Liver (tissue), 9 donors: ENCODE results near the gene PATE4. TPM values are rescaled to one million over a fixed set of nuclear protein-coding genes. Genes with fewer than 3 reads are reported as not detected.

Experiments used
- DNase-seq: peaks from one replicate; pipeline ENCODE4 v3.0.0-alpha.2; 2017; ENCODE audit warnings: low spot score
- H3K27ac ChIP-seq, 2 donors: one replicate each; pipeline ENCODE4 v1.7.0; 2013; ENCODE audit warnings: inconsistent platforms in 2 of 2, low read length in 2 of 2, control low read depth in 1 of 2, low read depth in 1 of 2, mild to moderate bottlenecking in 1 of 2
- H3K27me3 ChIP-seq, 4 donors: one replicate each; pipeline versions ENCODE4 v1.6.1 to v1.7.0; 2013; ENCODE audit warnings: low read length in 3 of 4, inconsistent platforms in 1 of 4, mild to moderate bottlenecking in 1 of 4, moderate library complexity in 1 of 4; ENCODE audit not compliant: control insufficient read depth in 4 of 4, insufficient read depth in 4 of 4
- H3K36me3 ChIP-seq, 4 donors: one replicate each; pipeline versions ENCODE4 v1.6.1 to v1.7.0; 2013; ENCODE audit warnings: low read length in 3 of 4, mild to moderate bottlenecking in 3 of 4, low read depth in 1 of 4, moderate library complexity in 1 of 4; ENCODE audit not compliant: control insufficient read depth in 4 of 4, insufficient read depth in 3 of 4
- H3K4me1 ChIP-seq, 4 donors: one replicate each; pipeline versions ENCODE4 v1.6.1 to v1.7.0; 2013; ENCODE audit warnings: low read length in 3 of 4, mild to moderate bottlenecking in 3 of 4, moderate library complexity in 1 of 4; ENCODE audit not compliant: control insufficient read depth in 4 of 4, insufficient read depth in 4 of 4
- H3K4me3 ChIP-seq, 3 donors: one replicate each; pipeline versions ENCODE4 v1.6.1 to v1.7.0; 2013; ENCODE audit warnings: low read length in 3 of 3, control low read depth in 1 of 3, low read depth in 1 of 3, mild to moderate bottlenecking in 1 of 3
- H3K9ac ChIP-seq, 2 donors: one replicate each; pipeline ENCODE4 v1.7.0; 2013; ENCODE audit warnings: low read length in 2 of 2, mild to moderate bottlenecking in 2 of 2, moderate library complexity in 2 of 2, control low read depth in 1 of 2, low read depth in 1 of 2
- H3K9me3 ChIP-seq, 4 donors: one replicate each; pipeline versions ENCODE4 v1.6.1 to v1.7.0; 2013; ENCODE audit warnings: low read length in 3 of 4; ENCODE audit not compliant: control insufficient read depth in 4 of 4
- ATF3 ChIP-seq: IDR thresholded peaks from 2 replicates; pipeline ENCODE4 v1.6.1; 2016; ENCODE audit warnings: antibody characterized with exemption
- CTCF ChIP-seq: fragments of 150-350 bp; IDR thresholded peaks from 2 replicates; pipeline ENCODE4 v1.5.1; 2017; ENCODE audit warnings: improper control_type of control experiment, low read depth, low read length; ENCODE audit not compliant: missing input control
- EGR1 ChIP-seq, 2 donors: IDR thresholded peaks; 2 replicates each; pipeline ENCODE4 v1.6.1; 2016 to 2018; ENCODE audit warnings: antibody characterized with exemption in 2 of 2, low read depth in 2 of 2
- HNF4G ChIP-seq: IDR thresholded peaks from 2 replicates; pipeline ENCODE4 v1.6.1; 2016; ENCODE audit warnings: antibody characterized with exemption
- JUND ChIP-seq, 2 donors: IDR thresholded peaks; 2 replicates each; pipeline ENCODE4 v1.6.1; 2016; ENCODE audit warnings: antibody characterized with exemption in 2 of 2
- NR2F2 ChIP-seq: IDR thresholded peaks from 2 replicates; pipeline ENCODE4 v1.6.1; 2016; ENCODE audit warnings: antibody characterized with exemption
- RAD21 ChIP-seq, 2 donors: IDR thresholded peaks; 2 replicates each; pipeline ENCODE4 v1.6.1; 2016; ENCODE audit warnings: antibody characterized with exemption in 2 of 2, mild to moderate bottlenecking in 2 of 2
- SP1 ChIP-seq: IDR thresholded peaks from 2 replicates; pipeline ENCODE4 v1.6.1; 2018; ENCODE audit warnings: antibody characterized with exemption, mild to moderate bottlenecking
- TAF1 ChIP-seq: conservative IDR thresholded peaks from 2 replicates; pipeline ENCODE4 v1.6.1; 2016; ENCODE audit warnings: antibody characterized with exemption, mild to moderate bottlenecking
- WGBS: extraction: QIAGEN DNeasy Blood & Tissue Kit; methylation state at CpG from one replicate; pipeline ENCODE4 v1.1.7; 2013; 5-methylcytosine and 5-hydroxymethylcytosine counted together
- polyA plus RNA-seq, 2 donors: library from polyadenylated mRNA; stranded (reverse) in 1 of 2; unstranded in 1 of 2; fragments of 200-250 nt in 1 of 2; fragments of >200 nt in 1 of 2; fragmentation: Nextera tagmentation in 1 of 2; extraction: Ambion mirVana in 1 of 2; gene quantifications; one replicate each; pipeline versions ENCODE4 v1.2.1 to v1.2.3, GENCODE V29; 2013 to 2015
- total RNA-seq, 2 donors: library from RNA; depleted of rRNA; stranded (reverse); fragments of >200 nt; gene quantifications; one replicate each; pipeline ENCODE4 v1.2.3, GENCODE V29; 2014
- TF ChIP-seq, protein P1 (sequence below): IDR thresholded peaks from 2 replicates; pipeline ENCODE4 v1.6.1; 2016; ENCODE audit warnings: antibody characterized with exemption
- donor health status: healthy.
- donor health status: healthy.
- donor health status: healthy.
- donor health status: healthy.
- donor health status: healthy.

PATE4 gene
- total and polyA plus RNA-seq, 4 donors, result not detected

DNA sequence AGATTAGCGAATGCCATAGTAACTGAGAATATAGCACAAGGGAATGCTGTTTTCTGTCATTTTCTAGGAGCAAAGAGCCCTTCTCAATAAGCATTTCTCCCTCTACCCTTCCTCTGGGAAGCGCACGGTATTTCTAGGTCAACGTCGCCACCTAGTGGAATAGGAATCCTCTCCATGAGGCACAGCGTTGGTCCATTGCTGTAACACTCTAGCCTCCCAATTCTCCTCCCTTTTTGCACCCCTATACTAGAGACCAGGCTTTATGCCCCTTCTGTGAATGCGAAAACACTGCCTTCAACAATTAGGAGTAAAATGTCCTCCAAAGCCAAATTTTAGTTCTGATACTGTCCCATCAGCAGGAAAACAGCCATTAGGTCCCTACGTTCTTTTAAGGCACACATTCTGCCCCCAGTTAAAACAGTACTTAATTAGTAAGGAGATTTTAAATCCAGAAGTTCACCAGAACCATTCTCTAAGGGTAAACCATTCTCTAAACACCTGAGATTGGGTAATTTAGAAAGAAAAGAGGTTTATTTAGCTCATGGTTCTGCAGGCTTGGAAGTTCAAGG, 41.5 kb downstream of the PATE4 start:
- TF ChIP-seq CTCF (peak; percentile 75), RAD21 (IDR thresholded peaks at IDR 0.05) (peak; percentile 90 to 94)
- TF ChIP-seq, protein P1, sequence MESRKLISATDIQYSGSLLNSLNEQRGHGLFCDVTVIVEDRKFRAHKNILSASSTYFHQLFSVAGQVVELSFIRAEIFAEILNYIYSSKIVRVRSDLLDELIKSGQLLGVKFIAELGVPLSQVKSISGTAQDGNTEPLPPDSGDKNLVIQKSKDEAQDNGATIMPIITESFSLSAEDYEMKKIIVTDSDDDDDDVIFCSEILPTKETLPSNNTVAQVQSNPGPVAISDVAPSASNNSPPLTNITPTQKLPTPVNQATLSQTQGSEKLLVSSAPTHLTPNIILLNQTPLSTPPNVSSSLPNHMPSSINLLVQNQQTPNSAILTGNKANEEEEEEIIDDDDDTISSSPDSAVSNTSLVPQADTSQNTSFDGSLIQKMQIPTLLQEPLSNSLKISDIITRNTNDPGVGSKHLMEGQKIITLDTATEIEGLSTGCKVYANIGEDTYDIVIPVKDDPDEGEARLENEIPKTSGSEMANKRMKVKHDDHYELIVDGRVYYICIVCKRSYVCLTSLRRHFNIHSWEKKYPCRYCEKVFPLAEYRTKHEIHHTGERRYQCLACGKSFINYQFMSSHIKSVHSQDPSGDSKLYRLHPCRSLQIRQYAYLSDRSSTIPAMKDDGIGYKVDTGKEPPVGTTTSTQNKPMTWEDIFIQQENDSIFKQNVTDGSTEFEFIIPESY, result no peak
- whole genome bisulfite sequencing, result 17% methylated on average over 8 of the region's 8 CpGs
- Histone ChIP-seq H3K27me3 (no peaks in the 10 kb centered on the region), H3K4me1 (no peaks in the 10 kb centered on the region), H3K27ac (no peak overlapping the region), H3K4me3 (no peak overlapping the region), H3K9ac (no peak overlapping the region), H3K36me3 (no peaks in the 10 kb centered on the region), H3K9me3 (no peaks in the 10 kb centered on the region)
- DNase-seq, result peak; percentile 49

DNA sequence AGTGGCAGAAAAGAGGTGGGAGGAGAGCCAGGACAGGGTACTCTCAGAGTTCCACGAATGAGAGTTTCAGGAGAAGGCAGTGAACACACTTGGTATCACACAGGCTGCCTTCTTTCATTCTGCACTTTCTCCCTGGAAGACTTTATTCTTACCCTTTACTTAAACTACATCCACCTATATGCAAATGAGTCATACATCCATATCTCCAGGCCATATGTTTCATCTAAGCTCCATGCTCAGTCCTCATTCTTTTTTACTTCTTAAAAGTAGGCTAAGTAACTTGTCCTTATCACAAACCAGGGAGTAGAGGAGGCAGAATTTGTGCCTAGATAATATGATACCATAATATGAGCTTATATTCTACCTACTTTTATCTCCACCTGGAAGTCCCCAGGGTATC, 48.2 kb downstream of the PATE4 start:
- TF ChIP-seq HNF4G (no peak), ATF3 (no peak), CTCF (no peak), EGR1 (IDR thresholded peaks at IDR 0.05; ENCODE audit: low read depth in 2 of 2) (no peak), SP1 (no peak), JUND (IDR thresholded peaks at IDR 0.05) (no peak), NR2F2 (no peak), TAF1 (no peak)
- Histone ChIP-seq H3K9ac (no peak overlapping the region), H3K27ac (no peak overlapping the region), H3K9me3 (no peaks in the 10 kb centered on the region), H3K4me1 (no peaks in the 10 kb centered on the region), H3K27me3 (no peaks in the 10 kb centered on the region), H3K36me3 (no peaks in the 10 kb centered on the region), H3K4me3 (no peak overlapping the region)
- WGBS, result 74% methylated on average over 1 of the region's 1 CpG
- no peak for DNase-seq

DNA sequence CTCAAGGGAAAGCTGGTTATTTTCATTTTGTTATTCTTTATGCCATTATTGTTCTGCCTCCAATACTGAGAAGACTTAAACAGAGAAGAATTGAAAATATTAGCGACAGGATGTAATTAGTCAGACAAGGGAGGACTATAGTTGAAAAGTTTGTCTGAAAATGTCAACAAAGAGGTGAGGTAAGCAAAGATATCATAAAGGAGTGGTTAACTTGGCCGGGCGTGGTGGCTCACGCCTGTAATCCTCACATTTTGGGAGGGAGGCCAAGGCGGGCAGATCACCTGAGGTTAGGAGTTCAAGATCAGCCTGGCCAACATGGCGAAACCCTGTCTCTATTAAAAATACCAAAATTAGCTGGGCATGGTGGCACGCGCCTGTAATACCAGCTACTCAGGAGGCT, 50.3 kb downstream of the PATE4 start:
- Histone ChIP-seq H3K4me1 (peaks cover 1 to 10% (median 5%) of the 10 kb centered on the region in 4 donors), H3K27me3 (no peaks in the 10 kb centered on the region), H3K36me3 (no peaks in the 10 kb centered on the region), H3K9ac (no peak overlapping the region), H3K9me3 (no peaks in the 10 kb centered on the region), H3K27ac (no peak overlapping the region), H3K4me3 (no peak overlapping the region)
- TF ChIP-seq, protein P1, result no peak
- WGBS, result 83% methylated on average over 8 of the region's 8 CpGs
- no peak for DNase-seq
